ENCODE results near the gene CIAO2B. TPM values are rescaled to one million over a fixed set of nuclear protein-coding genes. Genes with fewer than 3 reads are reported as not detected.
"Not testable (repeated sequence)": the region's sequence is repeated elsewhere in the genome, so short reads cannot be mapped to it uniquely, and the experiment has no call there.

The CIAO2B gene
- total RNA-seq, 2 donors from 2014 or later = 80.2 to 159 TPM

GRCh38 chr16:66947302-66948065 is 13.3 kb upstream of the CIAO2B start:
- intact Hi-C loops (cut with DNase I) = no loop called here
- no peak overlapping the region for H3K27ac ChIP-seq
- no peaks in the 10 kb centered on the region for H3K27me3 ChIP-seq (replicated peaks; ENCODE audit: insufficient read depth)
- DNase-seq (ENCODE audit: low spot score) = peak; percentile 80
- H3K4me3 ChIP-seq = peak overlapping the region; percentile 35 to 41
- TF ChIP-seq POLR2AphosphoS5 (IDR thresholded peaks at IDR 0.05) (peak; percentile 75), CTCF (IDR thresholded peaks at IDR 0.05) (peak; percentile 81 to 91 (median 90)), POLR2A (IDR thresholded peaks at IDR 0.05) (no peak)
- H3K4me1 ChIP-seq (replicated peaks) = no peaks in the 10 kb centered on the region
- H3K9me3 ChIP-seq = no peaks in the 10 kb centered on the region
- H3K36me3 ChIP-seq = no peaks in the 10 kb centered on the region
- 0% methylated on average over 18 of the region's 23 CpGs for WGBS

- Histone ChIP-seq H3K27me3 (replicated peaks; ENCODE audit: insufficient read depth) (no peaks in the 10 kb centered on the region), H3K9me3 (no peaks in the 10 kb centered on the region), H3K4me3 (no peak overlapping the region), H3K4me1 (replicated peaks) (no peaks in the 10 kb centered on the region), H3K27ac (no peak overlapping the region), H3K36me3 (peaks cover under 1 to 4% of the 10 kb centered on the region in 2 donors)
- WGBS = 24% methylated on average over 5 of the region's 5 CpGs
- intact Hi-C loops (cut with DNase I) = no loop called here
- TF ChIP-seq POLR2AphosphoS5 (IDR thresholded peaks at IDR 0.05) (no peak), POLR2A (IDR thresholded peaks at IDR 0.05) (no peak), CTCF (IDR thresholded peaks at IDR 0.05) (no peak)
- no peak for DNase-seq (ENCODE audit: low spot score)
Measured at GRCh38 chr16:66946974-66947301, 12.7 kb upstream of the CIAO2B start.

GRCh38 chr16:66946541-66946940 is 12.3 kb upstream of the CIAO2B start:
- Histone ChIP-seq H3K27me3 (replicated peaks; ENCODE audit: insufficient read depth) (no peaks in the 10 kb centered on the region), H3K36me3 (peaks cover 4% of the 10 kb centered on the region in 2 donors), H3K4me1 (replicated peaks) (no peaks in the 10 kb centered on the region), H3K9me3 (no peaks in the 10 kb centered on the region), H3K27ac (no peak overlapping the region), H3K4me3 (no peak overlapping the region)
- no peak for TF ChIP-seq POLR2A (IDR thresholded peaks at IDR 0.05)
- no peak for TF ChIP-seq POLR2AphosphoS5 (IDR thresholded peaks at IDR 0.05)
- TF ChIP-seq CTCF (IDR thresholded peaks at IDR 0.05) = no peak
- 69% methylated on average over 7 of the region's 7 CpGs for WGBS
- intact Hi-C loops (cut with DNase I) = no loop called here
- DNase-seq (ENCODE audit: low spot score) = no peak

GRCh38 chr16:66945939-66946338 is 11.7 kb upstream of the CIAO2B start:
- intact Hi-C loops (cut with DNase I) = no loop called here
- WGBS = 89% methylated on average over 4 of the region's 4 CpGs
- Histone ChIP-seq H3K4me1 (replicated peaks) (no peaks in the 10 kb centered on the region), H3K27me3 (replicated peaks; ENCODE audit: insufficient read depth) (no peaks in the 10 kb centered on the region), H3K4me3 (no peak overlapping the region), H3K9me3 (no peaks in the 10 kb centered on the region), H3K27ac (no peak overlapping the region), H3K36me3 (peaks cover 4 to 10% of the 10 kb centered on the region in 2 donors)
- DNase-seq (ENCODE audit: low spot score) = no peak
- no peak for TF ChIP-seq CTCF (IDR thresholded peaks at IDR 0.05)
- TF ChIP-seq POLR2AphosphoS5 (IDR thresholded peaks at IDR 0.05) = no peak
- no peak for TF ChIP-seq POLR2A (IDR thresholded peaks at IDR 0.05)

GRCh38 chr16:66944971-66945370 is 10.8 kb upstream of the CIAO2B start:
- H3K4me1 ChIP-seq (replicated peaks); H3K9me3 ChIP-seq; DNase-seq (ENCODE audit: low spot score); H3K27ac ChIP-seq; intact Hi-C loops (cut with DNase I); H3K27me3 ChIP-seq (replicated peaks; ENCODE audit: insufficient read depth); H3K4me3 ChIP-seq: not testable (repeated sequence)
- WGBS = 86% methylated on average over 9 of the region's 9 CpGs
- peaks cover 4 to 20% of the 10 kb centered on the region in 2 donors for H3K36me3 ChIP-seq
